Fibroblast of skin of back (primary cell): ENCODE results near the gene EGF. TPM values are rescaled to one million over a fixed set of nuclear protein-coding genes. Genes with fewer than 3 reads are reported as not detected.
A peak's percentile ranks its signal among the peaks of the same experiment; 100 is the strongest.
"Not testable (repeated sequence)": the region's sequence is repeated elsewhere in the genome, so short reads cannot be mapped to it uniquely, and the experiment has no call there.

Experiments used
- DNase-seq: peaks from one replicate; pipeline ENCODE4 v3.0.0-alpha.2; 2013
- polyA plus RNA-seq, 2 experiments: library from polyadenylated mRNA; unstranded; fragments of 120-200 nt; gene quantifications; one replicate each; pipeline ENCODE4 v1.2.1, GENCODE V29; 2013; ENCODE audit not compliant: insufficient read length in 2 of 2

The EGF gene
- 3.2 TPM for polyA plus RNA-seq (2013, experiment 1 of 2; ENCODE audit: insufficient read length)
- 8.9 TPM for polyA plus RNA-seq (2013, experiment 2 of 2; ENCODE audit: insufficient read length)

DNA sequence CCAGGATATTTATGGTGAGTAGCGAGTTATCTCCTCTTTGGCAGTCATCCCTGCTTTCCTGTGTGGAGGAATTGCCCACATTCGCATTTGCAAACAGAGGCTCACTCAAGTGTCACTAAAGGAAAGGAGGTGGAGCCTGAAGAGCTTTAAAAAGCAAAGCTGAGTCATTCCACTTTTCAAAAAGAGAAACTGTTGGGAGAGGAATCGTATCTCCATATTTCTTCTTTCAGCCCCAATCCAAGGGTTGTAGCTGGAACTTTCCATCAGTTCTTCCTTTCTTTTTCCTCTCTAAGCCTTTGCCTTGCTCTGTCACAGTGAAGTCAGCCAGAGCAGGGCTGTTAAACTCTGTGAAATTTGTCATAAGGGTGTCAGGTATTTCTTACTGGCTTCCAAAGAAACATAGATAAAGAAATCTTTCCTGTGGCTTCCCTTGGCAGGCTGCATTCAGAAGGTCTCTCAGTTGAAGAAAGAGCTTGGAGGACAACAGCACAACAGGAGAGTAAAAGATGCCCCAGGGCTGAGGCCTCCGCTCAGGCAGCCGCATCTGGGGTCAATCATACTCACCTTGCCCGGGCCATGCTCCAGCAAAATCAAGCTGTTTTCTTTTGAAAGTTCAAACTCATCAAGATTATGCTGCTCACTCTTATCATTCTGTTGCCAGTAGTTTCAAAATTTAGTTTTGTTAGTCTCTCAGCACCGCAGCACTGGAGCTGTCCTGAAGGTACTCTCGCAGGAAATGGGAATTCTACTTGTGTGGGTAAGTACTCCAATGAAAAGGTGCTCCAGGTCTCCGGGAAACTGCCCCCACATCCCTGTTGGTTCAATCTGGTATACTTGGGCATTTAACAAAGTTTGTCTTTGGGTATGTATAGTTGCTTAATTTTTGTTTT is at the start of gene EGF:
EGF (plus strand) TSS at position 178 of the 890 bp plus-strand sequence; CDS start at position 631, 453 bp downstream.
- DNase-seq: peak; percentile 57

DNA sequence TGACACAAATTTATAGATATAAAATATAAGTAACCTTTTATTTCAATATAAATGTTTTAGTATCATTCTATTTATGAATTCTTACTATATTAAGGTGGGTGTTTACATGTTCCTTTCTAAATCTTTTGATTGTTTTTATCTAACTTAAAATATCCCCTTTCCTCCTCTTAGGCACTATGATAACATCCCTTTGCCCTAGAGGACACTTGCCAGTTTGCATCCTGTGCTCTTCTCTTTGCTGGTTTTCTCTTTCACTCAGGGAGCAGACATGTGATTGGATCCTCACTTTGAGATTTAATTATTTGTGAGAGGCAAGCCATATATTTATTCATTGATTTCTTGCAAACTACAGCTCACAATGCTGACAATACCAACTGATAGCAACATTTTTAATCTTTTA is 48.5 kb upstream of the EGF start:
- DNase-seq: no peak

DNA sequence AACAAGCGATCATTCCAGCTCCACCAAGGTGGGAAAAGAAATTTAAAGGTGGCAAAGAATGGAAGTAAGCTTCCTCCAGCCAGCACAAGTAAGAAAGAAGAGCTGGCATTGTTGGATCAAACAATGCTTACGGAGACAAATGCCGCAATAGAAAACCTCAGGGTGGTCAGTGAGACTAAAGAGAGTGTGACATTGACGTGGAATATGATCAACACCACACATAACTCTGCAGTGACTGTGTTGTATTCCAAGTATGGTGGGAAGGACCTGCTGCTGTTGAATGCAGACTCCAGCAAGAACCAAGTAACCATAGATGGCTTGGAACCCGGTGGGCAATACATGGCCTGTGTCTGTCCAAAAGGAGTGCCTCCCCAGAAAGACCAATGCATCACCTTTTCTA is 42.6 kb upstream of the EGF start:
- DNase-seq: no peak

DNA sequence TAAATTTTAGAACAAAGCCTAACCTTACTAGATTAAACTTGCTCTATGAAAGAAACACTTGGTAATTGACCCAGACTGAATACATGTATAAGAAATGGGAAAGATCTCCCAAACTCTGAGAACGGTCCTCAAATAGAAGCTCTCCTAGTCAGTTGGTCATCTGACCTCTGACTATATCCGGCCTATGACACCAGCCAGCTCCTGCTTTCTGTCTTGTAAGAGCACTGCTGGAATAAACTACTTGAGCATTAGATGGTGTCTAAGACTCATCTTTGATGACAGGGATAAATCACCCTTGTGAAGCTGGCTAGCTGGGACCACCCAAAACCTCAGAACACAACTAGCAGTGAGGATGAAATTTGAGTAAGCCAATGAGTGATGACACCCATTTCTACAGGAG is 40.6 kb upstream of the EGF start:
- no peak for DNase-seq

DNA sequence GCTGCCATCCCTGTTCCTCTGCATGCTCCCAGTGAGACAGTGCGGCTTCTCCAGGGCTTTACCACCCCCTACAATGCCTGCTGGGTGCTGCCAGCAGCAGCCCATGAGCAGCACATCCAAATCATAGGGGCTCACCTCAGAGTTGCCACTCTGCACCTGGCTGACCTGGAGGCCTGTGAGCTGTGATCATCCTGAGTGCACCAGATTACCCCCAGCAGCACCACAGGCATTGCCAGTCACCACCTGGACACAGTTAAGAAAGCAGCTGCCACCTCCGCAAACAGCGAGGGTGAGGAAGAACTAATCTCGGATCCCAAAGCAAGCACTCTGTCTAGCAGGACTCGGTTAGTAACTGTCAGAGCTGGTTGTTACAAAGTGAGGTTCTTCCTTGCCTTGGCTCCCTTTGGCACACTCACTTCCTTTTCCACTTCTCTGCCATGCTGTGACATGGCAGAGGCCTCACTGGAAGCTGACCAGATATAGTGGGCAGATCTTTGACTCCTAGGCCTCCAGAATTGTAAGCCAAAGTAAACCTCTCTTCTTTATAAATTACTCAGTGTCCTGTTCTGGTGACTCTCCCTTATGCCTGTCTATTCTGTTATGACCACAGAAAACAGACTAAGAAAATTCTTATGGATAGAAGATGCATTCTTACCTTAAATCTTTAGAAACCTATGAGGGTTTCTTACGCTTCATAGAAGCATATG is 39.6 kb upstream of the EGF start:
- no peak for DNase-seq

DNA sequence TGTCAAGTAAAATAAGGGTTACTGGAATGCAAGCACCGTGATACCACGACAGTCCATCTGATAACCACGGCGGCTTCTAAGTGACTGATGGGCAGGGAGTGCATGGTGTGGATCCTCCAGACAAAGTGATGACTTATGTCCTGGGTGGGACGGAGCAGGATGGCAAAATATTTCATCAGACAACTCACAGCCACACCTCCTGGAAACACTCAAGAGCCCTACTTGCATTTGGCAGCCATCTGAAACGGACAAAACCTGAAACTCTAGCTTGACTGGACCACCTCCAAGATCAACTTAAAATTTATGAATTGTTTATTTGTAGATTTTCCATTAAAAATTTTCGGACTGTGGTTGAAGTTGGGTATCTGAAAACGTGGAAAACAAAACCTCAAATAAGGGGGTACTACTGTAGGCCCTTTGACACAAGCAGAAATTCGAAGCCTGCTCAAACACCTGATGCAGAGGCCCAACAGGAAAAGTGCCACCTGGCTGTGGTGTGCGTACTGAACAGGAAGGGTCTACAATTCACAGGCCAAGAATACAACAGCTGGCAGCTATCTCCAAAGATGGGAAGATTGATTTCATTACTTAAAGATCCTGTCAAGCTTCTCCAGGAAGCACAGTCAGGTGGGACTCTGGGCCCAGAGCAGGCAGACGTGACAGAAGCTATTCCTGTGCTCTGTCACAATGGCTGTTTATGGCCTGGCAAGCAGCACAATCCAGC is 38.7 kb upstream of the EGF start:
- DNase-seq: peak; percentile 42

DNA sequence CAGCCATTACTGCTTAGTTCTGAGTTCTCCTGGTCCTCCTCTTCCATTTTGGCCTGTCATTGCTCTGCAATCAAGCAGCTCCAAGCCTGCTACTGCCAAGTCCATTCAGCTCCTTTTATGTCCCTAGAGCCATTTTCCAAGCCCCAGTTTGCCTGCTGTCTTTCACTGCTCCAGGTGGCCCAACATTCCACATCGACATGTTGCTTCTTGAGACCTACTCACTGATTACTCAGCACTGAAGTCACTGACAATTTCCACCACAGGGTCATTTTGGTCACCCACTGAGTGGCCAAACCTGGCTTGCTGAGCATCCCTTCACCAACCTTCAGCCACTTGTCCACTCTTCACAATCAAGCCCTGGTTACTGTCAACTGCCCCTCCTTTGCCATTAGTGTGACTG is 37.6 kb upstream of the EGF start:
- DNase-seq: no peak

DNA sequence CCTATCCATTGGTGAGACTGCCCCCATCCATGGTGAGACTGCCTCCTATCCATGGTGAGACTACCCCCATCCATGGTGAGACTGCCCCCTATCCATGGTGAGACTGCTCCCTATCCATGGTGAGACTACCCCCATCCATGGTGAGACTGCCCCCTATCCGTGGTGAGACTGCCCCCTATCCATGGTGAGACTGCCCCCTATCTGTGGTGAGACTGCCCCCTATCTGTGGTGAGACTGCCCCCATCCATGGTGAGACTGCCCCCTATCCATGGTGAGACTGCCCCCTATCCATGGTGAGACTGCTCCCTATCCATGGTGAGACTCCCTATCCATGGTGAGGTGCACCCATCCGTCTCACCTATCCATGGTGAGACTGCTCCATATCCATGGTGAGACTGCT is 37.1 kb upstream of the EGF start:
- DNase-seq: not testable (repeated sequence)

DNA sequence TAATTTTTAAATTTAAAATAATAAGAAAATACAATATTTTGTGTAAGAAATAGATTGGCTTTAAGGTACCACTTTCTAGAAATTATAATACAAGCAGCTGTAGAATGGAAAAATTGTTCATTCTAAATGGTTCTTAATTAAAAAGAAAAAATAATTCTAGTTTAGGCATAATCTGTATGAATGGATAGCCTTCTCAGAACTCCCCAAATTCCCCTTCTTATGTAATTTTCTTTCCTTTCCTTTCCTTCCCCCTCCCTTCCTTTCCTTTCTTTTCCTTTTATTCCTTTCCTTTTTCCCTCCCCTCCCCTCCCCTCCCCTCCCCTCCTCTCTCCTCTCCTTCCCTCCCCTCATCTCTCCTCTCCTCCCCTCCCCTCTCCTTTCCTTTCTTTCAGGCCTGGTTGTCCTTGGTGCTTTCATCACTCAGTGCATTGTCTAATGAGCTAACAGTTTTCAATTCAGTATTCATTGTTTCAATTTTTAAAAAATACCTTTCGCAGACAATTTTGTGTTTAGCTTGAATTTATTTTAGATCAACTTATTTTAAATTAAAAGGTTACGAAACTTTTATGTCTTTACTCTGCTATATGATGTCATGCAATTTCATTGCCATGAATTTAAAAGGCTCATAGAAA is 35.9 kb upstream of the EGF start:
- DNase-seq: no peak

DNA sequence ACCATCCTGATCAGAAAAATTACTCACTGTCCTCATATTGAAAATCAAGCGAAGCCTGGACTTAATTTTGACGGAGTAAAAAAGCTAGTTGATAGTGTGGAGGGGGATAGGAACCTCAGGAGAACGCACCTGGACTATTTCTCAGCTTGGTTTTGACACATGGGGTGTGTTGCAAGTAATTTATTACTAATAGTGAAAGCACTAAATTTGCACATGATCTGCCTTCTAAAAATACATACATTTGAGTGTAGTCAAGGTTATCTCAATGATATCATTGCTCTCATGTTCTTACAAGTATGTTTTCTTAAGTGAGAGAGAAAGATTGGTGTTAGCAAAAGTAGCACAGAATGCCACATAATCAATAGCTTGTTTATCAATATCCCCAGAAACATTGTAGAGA is 35.3 kb upstream of the EGF start:
- DNase-seq: no peak

DNA sequence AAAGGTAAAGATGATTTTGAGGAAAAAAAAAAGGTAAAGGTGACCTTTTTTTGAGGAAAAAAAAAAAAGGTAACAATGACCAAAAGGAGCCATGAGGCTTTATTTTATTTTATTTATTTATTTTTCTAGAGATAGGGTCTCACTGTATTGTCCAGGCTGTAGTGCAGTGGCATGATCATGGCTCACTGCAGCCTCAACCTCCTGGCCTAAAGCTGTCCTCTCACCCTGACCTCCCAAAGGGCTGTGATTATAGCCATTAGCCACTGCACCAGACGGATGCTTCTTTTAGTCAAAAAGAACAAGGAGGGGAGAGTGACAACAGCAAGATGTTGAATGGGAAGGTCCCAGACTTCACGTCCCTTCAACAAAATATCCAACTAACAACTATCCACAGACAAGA is 34.3 kb upstream of the EGF start:
- DNase-seq: no peak

DNA sequence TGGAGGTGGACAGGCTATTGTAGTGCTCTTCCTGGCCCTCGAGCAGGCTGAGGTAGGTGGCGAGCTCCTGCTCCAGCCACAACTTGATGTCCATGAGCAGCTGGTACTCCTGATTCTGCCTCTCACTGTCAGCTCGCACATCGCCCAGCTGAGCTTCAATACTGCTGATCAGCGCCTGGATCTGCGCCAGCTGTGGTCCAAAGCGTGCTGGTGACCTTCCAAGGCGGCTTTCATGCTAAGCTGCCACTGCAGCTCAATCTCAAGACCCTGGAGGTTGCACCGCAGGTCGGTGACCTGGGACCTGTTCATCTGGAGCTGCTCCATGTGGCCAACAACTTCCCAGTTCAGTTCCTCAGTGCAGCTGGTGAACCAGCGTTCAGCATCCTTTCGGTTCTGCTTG is 33.6 kb upstream of the EGF start:
- DNase-seq: no peak

DNA sequence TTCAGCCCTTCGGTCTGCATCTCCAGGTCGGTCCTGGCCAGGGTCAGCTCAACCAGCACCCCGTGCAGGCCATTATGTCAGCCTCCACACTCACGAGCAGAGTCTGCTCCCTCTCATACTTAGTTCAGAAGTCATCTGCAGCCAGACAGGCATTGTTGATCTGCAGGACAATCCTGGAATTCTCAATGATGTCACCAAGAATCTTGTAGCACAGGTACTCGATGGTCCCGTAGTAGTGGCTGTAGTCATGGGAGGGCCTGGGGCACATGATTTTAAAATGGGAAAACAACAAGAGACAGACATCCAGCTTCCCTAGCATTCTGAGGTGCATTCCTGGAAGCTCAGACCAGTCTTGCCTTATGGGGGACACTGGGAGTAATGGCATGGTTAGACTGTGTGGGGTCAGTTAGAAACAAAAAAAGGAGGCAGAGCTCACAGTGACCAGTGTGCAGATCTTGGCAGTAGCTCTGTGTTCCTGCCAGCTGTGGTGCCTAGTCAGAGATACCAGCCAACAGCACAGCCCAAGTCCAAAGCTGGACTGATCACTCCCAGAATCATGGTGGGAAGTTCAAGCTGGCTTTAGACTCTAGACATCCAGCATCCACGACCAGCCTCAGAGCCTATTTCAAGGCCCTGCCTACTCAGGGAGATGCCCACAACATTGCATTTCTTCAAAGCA is 32.9 kb upstream of the EGF start:
- DNase-seq: no peak

DNA sequence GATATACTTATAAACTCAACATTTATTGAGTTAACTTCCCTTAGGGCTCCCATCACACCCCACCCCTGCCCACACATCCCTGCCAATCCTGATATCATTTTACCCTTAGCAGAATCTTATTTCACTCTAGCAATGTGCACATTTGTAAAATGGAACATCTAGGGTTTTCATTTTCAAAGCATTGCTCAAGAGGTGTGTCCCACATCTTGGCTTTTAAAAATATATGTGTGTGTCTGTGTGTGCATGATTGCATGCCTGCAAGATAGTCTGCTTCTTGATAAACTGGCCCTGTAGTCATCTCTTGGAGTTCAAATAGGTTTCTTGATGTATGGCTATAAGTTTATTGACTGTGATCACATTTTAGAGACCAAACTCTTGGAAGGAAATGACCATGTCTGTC is 26.4 kb upstream of the EGF start:
- DNase-seq: no peak

DNA sequence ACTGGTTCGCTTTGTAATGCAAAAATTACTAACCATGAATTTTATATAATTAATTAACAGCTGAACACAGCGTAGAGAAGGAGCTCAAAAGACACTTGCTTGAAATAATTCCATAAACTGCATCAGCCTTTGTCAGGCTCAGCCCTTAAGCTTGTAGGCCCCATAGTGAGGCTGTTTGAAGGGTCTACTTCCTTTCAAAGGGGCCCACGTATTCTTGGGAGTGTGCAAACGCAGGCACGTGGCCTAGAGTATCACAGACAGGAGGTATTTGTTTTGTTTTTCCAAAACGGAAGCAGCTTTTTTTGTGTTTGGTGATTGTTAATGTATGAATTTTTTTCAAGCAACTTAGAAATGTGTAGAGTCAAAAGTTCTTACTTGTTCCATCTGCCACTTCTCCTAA is 25.6 kb upstream of the EGF start:
- DNase-seq: no peak

DNA sequence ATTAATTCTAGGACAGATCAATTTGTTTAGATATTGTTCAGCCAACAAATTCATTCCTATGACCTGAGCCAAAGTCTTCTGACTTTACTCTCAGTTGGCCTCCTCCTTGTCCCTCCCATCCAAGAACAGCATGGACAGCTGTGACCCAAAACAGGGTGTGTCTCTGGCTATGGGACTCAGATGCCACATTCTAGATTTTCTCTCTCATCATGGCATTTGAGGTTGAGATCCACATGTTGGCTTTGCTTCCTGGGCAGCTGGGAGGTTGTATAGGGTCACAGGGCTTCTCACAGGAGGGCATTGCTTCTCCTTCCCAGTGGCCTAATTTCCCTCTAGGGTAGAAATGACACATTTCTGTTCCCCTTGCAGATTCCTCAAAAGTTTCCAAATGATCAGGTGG is 22.6 kb upstream of the EGF start:
- no peak for DNase-seq

DNA sequence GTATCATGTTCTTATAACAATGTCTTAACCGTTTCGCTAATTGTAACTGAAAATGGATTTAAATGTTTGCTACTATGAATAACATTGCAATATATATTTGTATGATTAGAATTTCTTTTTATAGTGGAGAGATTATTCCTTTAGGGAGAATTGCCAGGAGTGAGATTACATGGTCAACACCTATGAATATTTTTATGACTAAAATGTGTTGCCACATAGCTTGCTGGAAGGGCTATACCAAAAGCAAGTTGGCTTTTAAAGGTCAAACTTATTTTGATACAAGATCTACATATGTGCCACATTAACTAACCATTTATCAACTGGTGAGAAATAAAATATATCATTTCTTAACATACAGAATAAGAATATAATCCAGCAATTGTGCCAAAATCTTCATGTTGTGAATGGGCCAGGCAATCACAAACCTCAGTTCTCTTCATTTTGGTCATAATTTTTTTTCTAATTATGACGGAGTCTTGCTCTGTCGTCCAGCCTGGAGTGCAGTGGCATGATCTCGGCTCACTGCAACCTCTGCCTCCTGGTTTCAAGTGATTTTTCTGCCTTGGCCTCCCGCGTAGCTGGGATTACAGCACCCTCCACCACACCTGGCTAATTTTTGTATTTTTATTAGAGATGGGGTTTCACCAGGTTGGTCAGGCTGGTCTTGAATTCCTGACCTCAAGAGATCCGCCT is 10.0 kb upstream of the EGF start:
- no peak for DNase-seq

DNA sequence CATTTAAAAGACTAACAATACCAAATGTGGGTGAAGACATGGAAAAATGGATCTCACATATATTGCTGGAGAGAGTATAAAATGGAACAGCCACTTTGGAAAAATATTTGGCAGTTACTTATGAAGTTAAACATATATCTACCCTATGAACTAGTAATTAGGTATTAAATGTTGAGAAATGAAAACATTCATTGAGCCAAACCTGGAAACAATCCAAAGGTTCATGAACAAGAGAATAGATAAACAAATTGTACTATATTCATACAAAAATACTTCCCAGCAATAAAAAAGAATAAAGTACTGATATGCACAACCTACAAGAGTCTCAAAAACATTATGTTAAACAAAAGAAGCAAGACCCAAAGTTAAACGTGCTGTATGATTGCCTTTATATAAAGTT is 4.0 kb upstream of the EGF start:
- no peak for DNase-seq

DNA sequence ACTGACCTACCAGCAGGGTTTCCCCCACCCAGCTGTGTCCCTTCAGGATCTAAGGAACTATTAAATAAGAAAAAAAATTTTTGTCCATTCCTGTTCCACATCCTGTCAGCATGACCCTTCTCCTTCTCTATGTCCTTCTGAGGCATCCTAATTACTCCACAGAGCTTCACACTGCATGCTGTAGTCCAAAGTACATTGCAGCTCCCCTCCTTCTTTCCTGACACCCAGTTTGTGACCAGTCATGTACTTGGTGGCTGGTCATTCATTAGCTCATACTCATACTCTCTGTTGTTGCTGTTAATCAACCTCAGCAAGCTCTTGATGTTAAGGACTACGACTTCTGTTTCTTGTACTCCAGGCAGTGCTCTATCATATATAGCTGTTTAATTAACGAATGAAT is 2.4 kb upstream of the EGF start:
- DNase-seq: no peak

DNA sequence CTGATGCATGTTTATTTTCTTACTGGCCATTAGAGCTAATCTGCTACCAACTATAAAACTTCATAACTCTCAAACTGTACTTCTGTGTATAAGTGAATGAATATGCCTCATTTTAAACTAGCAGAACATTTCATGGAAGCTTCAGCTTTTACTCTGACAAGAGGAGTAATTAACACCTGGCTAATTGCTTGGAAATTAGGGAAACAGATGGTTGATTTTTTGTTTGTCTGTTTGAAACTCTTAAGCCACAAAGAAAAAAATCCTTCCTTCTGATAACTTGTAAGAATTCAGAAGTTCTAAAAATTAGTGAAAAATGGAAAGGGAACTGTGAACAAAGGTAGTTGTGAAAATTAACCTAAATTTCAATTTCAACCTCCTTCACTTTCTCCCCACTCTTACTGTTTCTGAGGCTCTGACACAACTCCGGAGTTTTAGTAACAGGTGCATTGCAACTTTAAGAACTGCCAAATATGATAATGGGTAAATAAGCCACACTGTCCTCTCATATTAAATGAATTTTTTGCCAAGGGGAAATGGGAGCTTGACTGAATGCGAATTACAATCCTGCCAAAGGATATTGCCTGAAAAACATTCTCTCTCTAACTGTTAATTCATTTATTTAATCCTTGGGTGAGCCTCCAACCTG is 1.0 kb downstream of the EGF start:
- DNase-seq: no peak

DNA sequence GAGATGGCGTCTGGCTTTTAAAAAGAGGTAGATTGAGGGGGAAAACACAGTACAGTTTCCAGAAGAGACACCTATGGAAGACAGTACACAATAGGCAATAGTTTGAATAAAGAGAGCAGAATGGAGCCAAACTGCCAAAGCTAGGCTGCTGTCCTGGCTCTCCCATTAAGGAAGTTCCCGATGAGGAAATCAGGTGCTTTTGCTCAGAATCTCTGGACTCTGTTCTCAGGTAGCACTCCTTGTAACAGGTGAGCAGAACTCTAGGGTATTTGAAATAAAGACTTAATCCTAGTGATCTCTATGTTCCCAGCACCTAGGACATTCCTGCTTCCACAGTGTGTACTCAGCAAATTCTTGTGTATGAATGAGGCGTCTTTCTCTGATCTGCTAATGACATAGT is 1.6 kb downstream of the EGF start:
- no peak for DNase-seq
